Activated gamma-delta T cell treated with Interleukin-2 at 50 U/mL for 16 hours (primary cell): ENCODE data around the gene SPACA6.
"Not testable (repeated sequence)": the region's sequence is repeated elsewhere in the genome, so short reads cannot be mapped to it uniquely, and the experiment has no call there.

Experiments
- DNase-seq: peaks from one replicate; pipeline ENCODE4 v3.0.0-alpha.2; 2020

The SPACA6 gene

GRCh38 chr19:51693260-51693659 is at the start of gene SPACA6:
SPACA6 (plus strand) TSS chr19:51693330; CDS start chr19:51693527, 197 bp downstream.
- no peak for DNase-seq

- no peak for DNase-seq
Measured at GRCh38 chr19:51644636-51645271, 48.4 kb upstream of the SPACA6 start.

GRCh38 chr19:51646730-51647129 is 46.4 kb upstream of the SPACA6 start, which contains the start of gene SIGLEC14:
SIGLEC14 (minus strand) TSS chr19:51646825; CDS start chr19:51646759, 66 bp downstream.
- not testable (repeated sequence) for DNase-seq

GRCh38 chr19:51647318-51647717 is 45.8 kb upstream of the SPACA6 start:
- no peak for DNase-seq

GRCh38 chr19:51651216-51651846 is 41.8 kb upstream of the SPACA6 start:
- DNase-seq = no peak

- no peak for DNase-seq
Measured at GRCh38 chr19:51652266-51652665, 40.9 kb upstream of the SPACA6 start.

GRCh38 chr19:51653162-51653561 is 40.0 kb upstream of the SPACA6 start:
- no peak for DNase-seq

GRCh38 chr19:51654783-51655182 is 38.3 kb upstream of the SPACA6 start:
- DNase-seq = no peak

- DNase-seq = peak; percentile 28
Measured at GRCh38 chr19:51660975-51661600, 32.0 kb upstream of the SPACA6 start.

GRCh38 chr19:51663650-51664049 is 29.5 kb upstream of the SPACA6 start:
- no peak for DNase-seq

- DNase-seq = no peak
Measured at GRCh38 chr19:51664131-51664530, 29.0 kb upstream of the SPACA6 start.

- DNase-seq = no peak
Measured at GRCh38 chr19:51664997-51665396, 28.1 kb upstream of the SPACA6 start.

- no peak for DNase-seq
Measured at GRCh38 chr19:51668216-51668615, 24.9 kb upstream of the SPACA6 start.

- DNase-seq = not testable (repeated sequence)
Measured at GRCh38 chr19:51675911-51676565, 17.1 kb upstream of the SPACA6 start.

GRCh38 chr19:51676566-51677083 is 16.5 kb upstream of the SPACA6 start:
- no peak for DNase-seq

- DNase-seq = no peak
Measured at GRCh38 chr19:51680474-51680873, 12.7 kb upstream of the SPACA6 start.

- DNase-seq = no peak
Measured at GRCh38 chr19:51681286-51681941, 11.7 kb upstream of the SPACA6 start.

- DNase-seq = no peak
Measured at GRCh38 chr19:51686171-51686570, 7.0 kb upstream of the SPACA6 start.

- no peak for DNase-seq
Measured at GRCh38 chr19:51687791-51688670, 5.1 kb upstream of the SPACA6 start.

- no peak for DNase-seq
Measured at GRCh38 chr19:51688671-51689571, 4.2 kb upstream of the SPACA6 start.
